Common myeloid progenitor, CD34-positive (primary cell): Measurements from ENCODE around the gene KRTAP5-2.

ENCODE experiments used
- CTCF ChIA-PET: fragments of 350-600 bp; sonication (Branson Sonifier 250); formaldehyde crosslinking; loops from one replicate; lab custom pipeline; 2021; ENCODE audit warnings: antibody characterized with exemption; lab: Charles Lee
- POLR2A ChIA-PET: fragments of 350-600 bp; sonication (Branson Sonifier 250); formaldehyde crosslinking; loops from one replicate; lab custom pipeline; 2021; ENCODE audit warnings: antibody characterized with exemption; lab: Charles Lee
- DNase-seq, 3 donors: peaks; one replicate each; pipeline versions ENCODE4 v3.0.0 to v3.0.0-alpha.2; 2013
- H3K27ac ChIP-seq, 2 experiments: 1 replicate in 1 of 2; 2 replicates in 1 of 2; pipeline ENCODE4 v1.7.0; 2013; ENCODE audit warnings: inconsistent platforms in 2 of 2, low read length in 2 of 2, mild to moderate bottlenecking in 2 of 2, low read depth in 1 of 2, moderate library complexity in 1 of 2; ENCODE audit not compliant: severe bottlenecking in 2 of 2, insufficient read depth in 1 of 2, poor library complexity in 1 of 2
- H3K27me3 ChIP-seq, 5 experiments: replicated peaks in 2 of 5; 1 replicate in 3 of 5; 2 replicates in 2 of 5; pipeline versions ENCODE4 v1.6.1 to v1.7.0; 2013; ENCODE audit warnings: low read length in 4 of 5, mild to moderate bottlenecking in 2 of 5, moderate library complexity in 2 of 5, inconsistent platforms in 1 of 5; ENCODE audit not compliant: insufficient read depth in 5 of 5, control insufficient read depth in 4 of 5
- H3K36me3 ChIP-seq, 4 experiments: 1 replicate in 2 of 4; 2 replicates in 2 of 4; pipeline versions ENCODE4 v1.6.1 to v1.7.0; 2013; ENCODE audit warnings: low read length in 3 of 4, control low read depth in 1 of 4, mild to moderate bottlenecking in 1 of 4; ENCODE audit not compliant: control insufficient read depth in 4 of 4, insufficient read depth in 4 of 4
- H3K4me1 ChIP-seq, 4 experiments: 1 replicate in 3 of 4; 2 replicates in 1 of 4; pipeline versions ENCODE4 v1.6.1 to v1.7.1; 2013; ENCODE audit warnings: low read length in 3 of 4, mild to moderate bottlenecking in 3 of 4, control low read depth in 1 of 4, inconsistent platforms in 1 of 4, moderate library complexity in 1 of 4; ENCODE audit not compliant: control insufficient read depth in 4 of 4, insufficient read depth in 4 of 4; ENCODE audit errors: control extremely low read depth in 1 of 4
- H3K4me3 ChIP-seq, 7 experiments: 1 replicate in 4 of 7; 2 replicates in 3 of 7; pipeline versions ENCODE4 v1.5.1 to v1.7.0; 2013; ENCODE audit warnings: mild to moderate bottlenecking in 7 of 7, low read length in 6 of 7, moderate library complexity in 6 of 7, inconsistent platforms in 2 of 7, low read depth in 2 of 7, control low read depth in 1 of 7; ENCODE audit not compliant: insufficient read depth in 4 of 7, control insufficient read depth in 1 of 7; ENCODE audit errors: extremely low read depth in 1 of 7
- H3K9me3 ChIP-seq, 5 experiments: 1 replicate in 4 of 5; 2 replicates in 1 of 5; pipeline versions ENCODE4 v1.6.1 to v1.7.1; 2013; ENCODE audit warnings: low read length in 4 of 5, mild to moderate bottlenecking in 2 of 5, inconsistent platforms in 1 of 5, low read depth in 1 of 5, moderate library complexity in 1 of 5; ENCODE audit not compliant: control insufficient read depth in 4 of 5, insufficient read depth in 2 of 5; ENCODE audit errors: control extremely low read depth in 1 of 5
- WGBS: methylation state at CpG from one replicate; pipeline ENCODE4 v1.1.5; 2013; ENCODE audit not compliant: insufficient coverage; 5-methylcytosine and 5-hydroxymethylcytosine counted together

KRTAP5-2 gene

GRCh38 chr11:1641096-1641495 is 43.0 kb upstream of the KRTAP5-2 start:
- Histone ChIP-seq H3K9me3 (no peaks in the 10 kb centered on the region), H3K4me1 (peaks cover 0 to 11% (median 7%) of the 10 kb centered on the region in 4 experiments), H3K4me3 (no peak overlapping the region), H3K27me3 (peaks cover 0 to 17% (median 5%) of the 10 kb centered on the region in 5 experiments), H3K36me3 (no peaks in the 10 kb centered on the region), H3K27ac (no peak overlapping the region)
- ChIA-PET POLR2A (no interaction called here), CTCF (interaction anchor here (0.8 to 7.1 kb wide), 8 partner anchors 10 to 361 kb away, joined by 3 to 45 read pairs (median 8); partner anchors contain the start of gene SYT8)
- WGBS, result 90% methylated on average over 14 of the region's 15 CpGs
- no peak for DNase-seq

GRCh38 chr11:1640076-1640946 is 42.2 kb upstream of the KRTAP5-2 start:
- ChIA-PET POLR2A (no interaction called here), CTCF (interaction anchor here (0.6 to 7.1 kb wide), 18 partner anchors 8 to 517 kb away, joined by 3 to 45 read pairs (median 4); partner anchors contain the start of genes KRTAP5-5 and SYT8)
- Histone ChIP-seq H3K36me3 (no peaks in the 10 kb centered on the region), H3K9me3 (no peaks in the 10 kb centered on the region), H3K4me1 (peaks cover 0 to 11% (median 5%) of the 10 kb centered on the region in 4 experiments), H3K27me3 (peaks cover 0 to 17% (median 7%) of the 10 kb centered on the region in 5 experiments), H3K4me3 (no peak overlapping the region), H3K27ac (no peak overlapping the region)
- WGBS, result 52% methylated on average over 27 of the region's 32 CpGs
- DNase-seq, result peak; percentile 22 to 27 (median 23)

DNA sequence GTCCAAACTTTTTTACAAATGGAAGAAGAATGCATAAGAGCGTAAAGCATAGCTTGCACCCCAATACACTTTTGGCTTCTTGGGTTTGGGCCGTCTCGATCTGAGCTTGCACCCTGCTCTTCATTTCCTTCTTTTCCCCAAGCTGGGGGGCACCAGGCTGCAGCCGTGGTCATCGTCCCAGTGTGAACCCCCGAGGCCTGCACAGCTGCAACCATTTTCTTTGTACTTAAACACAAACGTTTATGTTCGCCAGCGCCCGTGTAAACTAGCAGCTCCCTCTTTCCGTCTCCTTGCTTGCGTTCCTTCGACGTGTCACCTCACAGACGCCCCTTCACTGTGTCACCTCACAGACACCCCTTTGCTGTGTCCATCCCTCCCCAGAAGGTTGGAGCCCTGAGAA is 41.6 kb upstream of the KRTAP5-2 start:
- H3K27me3 ChIP-seq, result peaks cover 0 to 17% (median 7%) of the 10 kb centered on the region in 5 experiments
- H3K9me3 ChIP-seq, result no peaks in the 10 kb centered on the region
- ChIA-PET POLR2A (no interaction called here), CTCF (interaction anchor here (0.6 to 7.1 kb wide), 18 partner anchors 8 to 518 kb away, joined by 3 to 45 read pairs (median 4); partner anchors contain the start of genes H19, KRTAP5-5 and SYT8)
- no peak overlapping the region for H3K4me3 ChIP-seq
- H3K36me3 ChIP-seq, result no peaks in the 10 kb centered on the region
- no peak for DNase-seq
- no peak overlapping the region for H3K27ac ChIP-seq
- WGBS, result 78% methylated on average over 13 of the region's 15 CpGs
- peaks cover 0 to 4% (median 0%) of the 10 kb centered on the region in 4 experiments for H3K4me1 ChIP-seq

DNA sequence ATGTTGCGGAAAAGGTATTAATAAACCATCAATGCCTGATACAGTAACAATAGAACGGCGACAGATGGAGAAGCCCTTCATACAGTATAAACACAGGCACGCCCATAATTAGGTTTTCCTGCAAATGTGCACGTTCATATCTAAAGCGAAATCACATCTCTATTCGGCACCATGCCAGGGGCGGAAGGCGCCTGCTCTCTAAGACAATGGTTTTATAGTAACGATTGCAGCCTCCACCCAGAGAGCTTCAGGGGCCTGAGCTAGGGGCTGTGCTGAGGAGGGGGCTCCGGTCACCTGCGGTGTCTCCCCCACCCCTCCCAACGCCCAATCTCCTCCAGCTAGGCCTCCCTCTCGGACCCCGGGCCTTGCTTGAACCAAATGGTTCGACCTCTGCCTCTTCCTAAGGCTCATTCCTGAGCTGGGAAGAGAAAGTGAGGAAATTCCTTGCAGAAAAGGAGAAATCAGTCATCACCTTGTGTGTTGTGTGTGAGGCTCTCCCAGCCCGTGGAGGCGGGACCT is 41.1 kb upstream of the KRTAP5-2 start:
- H3K27ac ChIP-seq, result no peak overlapping the region
- H3K27me3 ChIP-seq, result peaks cover 0 to 17% (median 7%) of the 10 kb centered on the region in 5 experiments
- H3K4me3 ChIP-seq, result no peak overlapping the region
- WGBS, result 78% methylated on average over 14 of the region's 18 CpGs
- no peaks in the 10 kb centered on the region for H3K9me3 ChIP-seq
- H3K4me1 ChIP-seq, result peaks cover 0 to 3% (median 0%) of the 10 kb centered on the region in 4 experiments
- no peaks in the 10 kb centered on the region for H3K36me3 ChIP-seq
- peak; percentile 16 to 49 (median 48) for DNase-seq
- ChIA-PET CTCF (interaction anchor here (0.8 to 7.1 kb wide), 17 partner anchors 8 to 519 kb away, joined by 3 to 45 read pairs (median 4); partner anchors contain the start of genes H19, KRTAP5-5 and SYT8), POLR2A (interaction anchor here (0.6 kb wide), 1 partner anchor 660 kb away, joined by 4 read pairs; no protein-coding TSS in a partner anchor)

DNA sequence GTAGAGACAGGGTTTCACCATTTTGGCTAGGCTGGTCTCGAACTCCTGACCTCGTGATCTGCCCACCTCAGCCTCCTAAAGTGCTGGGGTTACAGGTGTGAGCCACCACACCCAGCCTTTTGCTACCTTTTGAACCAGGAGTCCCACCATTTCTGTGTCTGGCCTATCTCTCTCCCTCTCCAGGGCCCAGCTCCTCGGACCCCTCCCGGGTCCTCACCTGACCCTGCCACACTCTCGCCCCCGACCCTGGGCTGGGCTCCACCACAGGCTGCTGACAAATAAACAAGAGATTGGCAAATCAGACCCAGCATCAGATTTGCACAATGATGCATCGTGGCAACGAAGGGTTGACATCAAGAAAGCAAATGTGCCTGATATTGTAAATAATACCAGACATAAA is 40.2 kb upstream of the KRTAP5-2 start:
- peaks cover 0 to 3% (median 0%) of the 10 kb centered on the region in 4 experiments for H3K4me1 ChIP-seq
- WGBS, result 89% methylated on average over 3 of the region's 8 CpGs
- no peak overlapping the region for H3K4me3 ChIP-seq
- ChIA-PET CTCF (interaction anchor here (0.7 to 7.1 kb wide), 7 partner anchors 9 to 198 kb away, joined by 3 to 45 read pairs (median 4); partner anchors contain the start of genes KRTAP5-5 and SYT8), POLR2A (interaction anchor here (0.6 kb wide), 1 partner anchor 661 kb away, joined by 4 read pairs; no protein-coding TSS in a partner anchor)
- peaks cover 0 to 21% (median 7%) of the 10 kb centered on the region in 5 experiments for H3K27me3 ChIP-seq
- H3K9me3 ChIP-seq, result no peaks in the 10 kb centered on the region
- no peak for DNase-seq
- H3K27ac ChIP-seq, result no peak overlapping the region
- no peaks in the 10 kb centered on the region for H3K36me3 ChIP-seq

GRCh38 chr11:1637628-1638027 is 39.5 kb upstream of the KRTAP5-2 start:
- 100% methylated on average over 1 of the region's 2 CpGs for WGBS
- peaks cover 0 to 3% (median 0%) of the 10 kb centered on the region in 4 experiments for H3K4me1 ChIP-seq
- no peak overlapping the region for H3K4me3 ChIP-seq
- H3K27me3 ChIP-seq, result peaks cover 0 to 21% (median 7%) of the 10 kb centered on the region in 5 experiments
- ChIA-PET POLR2A (no interaction called here), CTCF (interaction anchor here (1.5 to 7.1 kb wide), 4 partner anchors 10 to 196 kb away, joined by 4 to 45 read pairs (median 16); partner anchors contain the start of gene SYT8)
- H3K27ac ChIP-seq, result no peak overlapping the region
- no peaks in the 10 kb centered on the region for H3K9me3 ChIP-seq
- no peak for DNase-seq
- H3K36me3 ChIP-seq, result no peaks in the 10 kb centered on the region
